NCI-H82 treated with DMSO at 0.1 percent for 48 hours (cell line): ENCODE data around the gene ARMH1.
A peak's percentile ranks its signal among the peaks of the same experiment; 100 is the strongest.
"Not testable (repeated sequence)": the region's sequence is repeated elsewhere in the genome, so short reads cannot be mapped to it uniquely, and the experiment has no call there.

Experiments used
- DNase-seq: peaks from one replicate; lab custom pipeline; 2025; ENCODE audit not compliant: unreplicated experiment; lab: John Stamatoyannopoulos, UW

Gene ARMH1

GRCh38 chr1:44720281-44720680, 45.8 kb downstream of the ARMH1 start:
- no peak for DNase-seq

- peak; percentile 98 for DNase-seq
These were observed 47.2 kb downstream of the ARMH1 start for GRCh38 chr1:44721485-44722361.

DNA sequence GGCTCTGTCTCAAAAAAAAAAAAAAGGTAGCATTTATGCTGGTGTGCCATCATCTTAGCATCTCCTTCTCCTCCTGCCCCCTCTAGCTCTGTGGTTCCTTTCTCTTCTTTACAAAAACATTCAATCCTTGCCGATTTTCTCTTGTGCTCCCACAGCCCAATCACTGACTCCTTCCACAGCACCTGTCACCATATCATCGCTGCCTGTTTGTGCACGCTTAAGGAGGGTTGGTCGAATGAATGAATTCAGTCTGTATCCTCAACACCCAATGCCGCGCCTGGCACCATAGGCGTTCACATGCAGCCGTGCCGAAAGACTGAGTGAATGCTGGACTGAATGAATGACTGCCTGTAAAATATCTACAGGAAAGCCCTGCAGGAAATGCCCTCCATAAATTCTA, 48.5 kb downstream of the ARMH1 start:
- DNase-seq, result no peak

DNA sequence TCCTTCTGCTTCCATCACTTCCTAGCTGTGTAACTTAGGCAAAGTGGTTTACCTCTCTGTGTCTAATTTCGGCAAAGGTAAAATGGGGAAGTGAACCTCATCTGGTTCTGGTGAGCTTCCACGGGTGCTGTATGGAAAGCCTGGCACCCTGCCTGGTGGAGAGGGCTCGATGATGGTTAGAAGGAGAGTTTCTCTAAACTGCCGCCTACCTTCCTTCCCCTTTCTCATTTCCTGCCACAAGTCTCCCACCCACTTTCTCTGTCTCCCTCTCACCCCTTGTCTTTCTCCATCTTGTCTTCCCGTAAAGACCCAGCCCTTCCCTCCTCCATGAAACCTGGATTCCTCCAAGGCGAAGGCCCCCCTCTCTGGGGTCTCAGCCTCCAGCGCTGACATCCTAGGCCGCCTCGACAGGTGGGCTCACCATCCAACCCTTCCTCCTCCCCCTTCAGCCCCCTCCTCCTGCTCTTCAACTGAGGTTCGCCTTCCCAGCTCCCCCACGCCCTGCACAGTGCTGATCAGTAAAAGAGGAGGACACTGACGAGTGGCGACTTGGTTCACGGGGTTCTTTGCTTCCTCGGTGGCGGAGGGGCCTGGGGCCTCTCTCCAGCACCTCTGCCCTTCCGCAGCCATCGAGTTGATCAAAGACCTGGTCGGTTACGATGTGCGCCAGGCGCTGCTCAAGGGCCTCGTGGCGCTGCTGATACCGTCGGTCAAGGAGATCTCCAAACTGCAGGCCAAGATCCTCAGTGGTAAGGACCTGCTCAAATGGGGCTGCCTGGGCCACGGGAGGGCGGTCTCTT, 49.2 kb downstream of the ARMH1 start:
- DNase-seq, result no peak

GRCh38 chr1:44724296-44724954, 49.9 kb downstream of the ARMH1 start:
- DNase-seq, result no peak

GRCh38 chr1:44724955-44725698, 50.6 kb downstream of the ARMH1 start:
- DNase-seq, result no peak

DNA sequence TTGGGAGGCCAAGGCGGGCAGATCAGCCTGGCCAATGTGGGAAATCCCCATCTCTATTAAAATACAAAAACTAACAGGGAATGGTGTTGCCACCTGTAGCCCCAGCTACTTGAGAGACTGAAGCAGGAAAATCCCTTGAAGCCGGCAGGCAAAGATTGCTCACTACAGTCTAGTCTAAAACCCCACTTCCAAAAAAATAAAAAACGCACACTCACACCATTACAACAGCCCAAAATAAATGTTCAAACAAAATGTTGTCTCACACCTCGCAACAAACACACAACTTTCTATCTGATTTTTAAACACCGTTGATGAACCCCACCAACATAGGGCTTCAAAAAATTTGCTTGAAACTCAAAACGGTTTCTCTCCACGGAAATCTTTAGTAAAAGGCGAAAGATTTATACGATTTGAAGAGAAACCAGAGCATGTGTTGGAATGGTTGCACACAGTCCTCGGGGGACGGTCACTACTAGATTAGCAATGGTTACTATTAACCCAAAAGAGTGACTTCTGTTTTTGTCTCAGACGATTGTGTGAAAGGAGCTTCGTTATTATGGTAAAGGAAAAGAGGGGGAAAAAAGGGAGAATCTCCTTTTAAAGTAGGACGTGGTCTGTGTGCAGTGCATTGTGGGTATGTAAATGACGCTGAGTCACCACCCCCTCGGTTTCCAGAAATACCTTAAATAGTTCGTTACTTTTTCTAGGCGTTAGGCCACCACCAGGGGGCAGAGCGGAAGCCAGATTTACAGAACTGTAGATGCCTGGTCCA, 56.4 kb downstream of the ARMH1 start, which contains the start of gene RNU5D-1:
RNU5D-1 (minus strand) TSS at position 430 of the 772 bp plus-strand sequence.
- DNase-seq, result peak; percentile 100

- DNase-seq, result no peak
These were observed 58.9 kb downstream of the ARMH1 start for GRCh38 chr1:44733365-44733764.

- no peak for DNase-seq
These were observed 59.3 kb downstream of the ARMH1 start for GRCh38 chr1:44733784-44734183.

DNA sequence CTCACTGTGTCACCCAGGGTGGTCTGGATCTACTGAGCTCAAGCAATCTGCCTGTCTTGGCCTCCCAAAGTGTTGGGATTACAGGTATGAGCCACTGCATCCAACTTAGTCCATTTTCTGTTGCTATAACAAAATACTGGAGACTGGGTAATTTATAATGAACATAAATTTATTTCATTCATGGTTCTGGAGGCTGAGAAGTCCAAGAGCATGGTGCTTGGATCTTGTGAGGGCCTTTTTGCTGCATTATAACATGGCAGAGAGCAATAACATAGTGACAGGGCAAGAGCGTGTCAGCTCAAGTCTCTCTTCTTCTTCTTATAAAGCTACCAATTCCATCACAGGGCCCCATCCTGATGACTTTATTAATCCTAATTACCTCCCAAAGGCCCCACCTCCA, 61.5 kb downstream of the ARMH1 start:
- no peak for DNase-seq

- not testable (repeated sequence) for DNase-seq
These were observed 64.4 kb downstream of the ARMH1 start for GRCh38 chr1:44738953-44739306.

DNA sequence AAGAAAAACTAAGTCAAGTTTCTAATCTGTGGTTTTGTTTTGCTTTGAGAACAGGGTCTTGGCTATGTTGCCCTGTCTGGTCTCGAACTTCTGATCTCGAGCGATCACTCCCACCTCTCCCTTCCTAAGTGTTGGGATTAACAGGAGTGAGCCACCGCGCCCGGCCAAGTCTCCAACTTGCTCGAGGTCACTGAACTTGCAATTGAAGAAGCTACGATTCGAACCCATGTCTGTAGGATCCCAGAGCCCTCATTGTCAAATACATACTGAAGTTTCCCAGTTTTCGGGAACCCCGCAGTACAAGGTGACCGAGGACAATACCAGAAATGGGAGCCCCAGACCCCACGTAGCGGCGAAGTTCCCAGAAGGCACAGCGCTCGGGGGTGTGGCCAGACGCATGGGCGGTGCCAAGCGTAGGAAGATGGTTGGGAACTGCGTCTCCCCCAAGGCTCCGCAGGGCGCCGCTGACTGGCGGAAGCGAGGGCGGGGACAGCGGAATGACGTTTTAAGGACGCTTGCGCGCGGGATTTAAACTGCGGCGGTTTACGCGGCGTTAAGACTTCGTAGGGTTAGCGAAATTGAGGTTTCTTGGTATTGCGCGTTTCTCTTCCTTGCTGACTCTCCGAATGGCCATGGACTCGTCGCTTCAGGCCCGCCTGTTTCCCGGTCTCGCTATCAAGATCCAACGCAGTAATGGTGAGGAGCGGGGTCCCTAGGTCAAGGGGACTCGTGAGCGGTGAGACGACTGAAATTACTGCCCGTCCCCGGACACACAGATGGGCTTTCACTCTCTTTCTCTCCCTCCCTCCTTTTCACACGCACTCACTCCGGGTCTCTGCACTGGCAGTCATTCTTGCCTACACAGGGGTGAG, 65.0 kb downstream of the ARMH1 start, which contains the start of gene KIF2C:
KIF2C (plus strand) TSS at position 531 of the 872 bp plus-strand sequence; CDS start at position 627, 96 bp downstream.
- DNase-seq, result peak; percentile 95

DNA sequence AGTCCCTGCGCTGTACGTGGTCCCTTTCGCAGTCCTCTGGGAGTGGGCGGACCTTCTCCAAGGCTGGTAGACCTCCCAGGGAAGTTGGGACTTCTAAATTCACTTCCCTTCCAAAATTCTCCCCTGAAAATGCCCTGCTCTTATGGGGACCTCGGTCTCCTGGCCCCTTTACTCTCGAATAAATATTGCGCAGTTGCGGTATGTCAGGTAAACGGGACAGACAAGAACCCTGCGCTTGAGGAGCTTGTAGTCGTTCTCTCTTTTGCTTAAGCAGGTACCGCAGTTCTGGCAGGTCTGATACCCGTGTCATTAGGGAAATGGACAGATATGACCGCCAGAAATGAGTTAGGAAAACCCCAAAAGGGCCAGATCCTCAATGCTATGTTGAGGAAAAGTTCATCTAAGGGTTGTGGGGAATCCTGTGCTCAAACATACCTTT, 65.7 kb downstream of the ARMH1 start:
- DNase-seq, result no peak

GRCh38 chr1:44743211-44743610, 68.7 kb downstream of the ARMH1 start:
- no peak for DNase-seq

DNA sequence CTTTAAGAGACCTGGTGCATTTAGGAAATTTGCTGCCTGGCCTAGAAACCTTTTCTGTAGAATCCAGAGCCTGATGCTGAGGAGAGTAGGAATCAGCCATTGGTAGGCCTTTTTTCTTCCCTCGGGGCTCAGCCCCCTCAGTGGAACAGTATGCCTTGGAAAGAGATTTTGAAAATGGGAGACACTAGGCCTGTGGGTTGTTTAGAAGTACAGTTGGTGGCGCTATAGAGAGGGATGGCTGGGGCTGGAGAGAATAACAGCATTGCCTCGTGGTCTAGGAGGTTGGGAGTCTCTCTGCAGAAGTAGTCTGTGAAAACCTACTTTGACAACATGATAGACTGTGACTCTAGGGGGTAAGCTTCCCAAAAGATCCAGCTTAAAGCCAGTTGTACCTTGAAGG, 73.4 kb downstream of the ARMH1 start:
- no peak for DNase-seq

- no peak for DNase-seq
These were observed 82.9 kb downstream of the ARMH1 start for GRCh38 chr1:44757420-44757819.

- DNase-seq, result no peak
These were observed 84.6 kb downstream of the ARMH1 start for GRCh38 chr1:44759077-44759476.

GRCh38 chr1:44760876-44761275, 86.4 kb downstream of the ARMH1 start:
- DNase-seq, result no peak

GRCh38 chr1:44766421-44766820, 91.9 kb downstream of the ARMH1 start:
- DNase-seq, result not testable (repeated sequence)
